Trophoblast cell (in vitro differentiated cells and primary cell): ENCODE measurements around the gene CENPM.

Source experiments
- DNase-seq, 2 donors: peaks; one replicate each; pipeline ENCODE4 v3.0.0-alpha.2; 2016
- H2AFZ ChIP-seq: 2 replicates; pipeline ENCODE4 v1.6.1; 2013; ENCODE audit warnings: low read length, moderate library complexity, mild to moderate bottlenecking; ENCODE audit not compliant: insufficient read depth, poor library complexity
- H2AK5ac ChIP-seq: 2 replicates; pipeline ENCODE4 v1.6.1; 2013; ENCODE audit warnings: mild to moderate bottlenecking, low read length
- H2BK120ac ChIP-seq: 2 replicates; pipeline ENCODE4 v1.6.1; 2013; ENCODE audit warnings: low read length, mild to moderate bottlenecking, moderate library complexity; ENCODE audit not compliant: insufficient read depth, poor library complexity
- H2BK12ac ChIP-seq: 2 replicates; pipeline ENCODE4 v1.6.1; 2013; ENCODE audit warnings: mild to moderate bottlenecking, low read length, moderate library complexity
- H2BK5ac ChIP-seq: 2 replicates; pipeline ENCODE4 v1.6.1; 2013; ENCODE audit warnings: low read length, low read depth, moderate library complexity, mild to moderate bottlenecking; ENCODE audit not compliant: poor library complexity
- H3K14ac ChIP-seq: 2 replicates; pipeline ENCODE4 v1.6.1; 2013; ENCODE audit warnings: mild to moderate bottlenecking, low read length
- H3K18ac ChIP-seq: 2 replicates; pipeline ENCODE4 v1.6.1; 2013; ENCODE audit warnings: mild to moderate bottlenecking, low read length
- H3K23ac ChIP-seq: 2 replicates; pipeline ENCODE4 v1.6.1; 2013; ENCODE audit warnings: low read length
- H3K27ac ChIP-seq: 2 replicates; pipeline ENCODE4 v1.5.1; 2013; ENCODE audit warnings: low read depth, mild to moderate bottlenecking, inconsistent platforms, low read length, moderate library complexity
- H3K27me3 ChIP-seq: 2 replicates; pipeline ENCODE4 v1.6.1; 2013; ENCODE audit warnings: inconsistent platforms, mild to moderate bottlenecking, low read length, moderate library complexity; ENCODE audit not compliant: insufficient read depth
- H3K36me3 ChIP-seq, 2 experiments: 1 replicate in 1 of 2; 2 replicates in 1 of 2; pipeline ENCODE4 v1.6.1; 2013; ENCODE audit warnings: low read length in 2 of 2, mild to moderate bottlenecking in 2 of 2, moderate library complexity in 1 of 2; ENCODE audit not compliant: insufficient read depth in 2 of 2, control insufficient read depth in 1 of 2
- H3K4ac ChIP-seq: 2 replicates; pipeline ENCODE4 v1.6.1; 2013; ENCODE audit warnings: low read depth, mild to moderate bottlenecking, low read length, moderate library complexity
- H3K4me1 ChIP-seq, 2 experiments: 1 replicate in 1 of 2; 2 replicates in 1 of 2; pipeline ENCODE4 v1.6.1; 2013; ENCODE audit warnings: low read length in 2 of 2, mild to moderate bottlenecking in 2 of 2, moderate library complexity in 1 of 2; ENCODE audit not compliant: insufficient read depth in 2 of 2, control insufficient read depth in 1 of 2
- H3K4me2 ChIP-seq: 2 replicates; pipeline ENCODE4 v1.6.1; 2013; ENCODE audit warnings: inconsistent platforms, mild to moderate bottlenecking, low read length, moderate library complexity
- H3K4me3 ChIP-seq: 2 replicates; pipeline ENCODE4 v1.5.1; 2013; ENCODE audit warnings: mild to moderate bottlenecking, low read depth, low read length, inconsistent platforms
- H3K79me1 ChIP-seq: one replicate; pipeline ENCODE4 v1.6.1; 2013; ENCODE audit warnings: low read length
- H3K79me2 ChIP-seq: 2 replicates; pipeline ENCODE4 v1.6.1; 2013; ENCODE audit warnings: low read length, mild to moderate bottlenecking; ENCODE audit not compliant: control insufficient read depth, insufficient read depth, poor library complexity
- H3K9ac ChIP-seq: 2 replicates; pipeline ENCODE4 v1.6.1; 2013; ENCODE audit warnings: mild to moderate bottlenecking, low read length
- H3K9me3 ChIP-seq: 2 replicates; pipeline ENCODE4 v1.6.1; 2013; ENCODE audit warnings: low read depth, mild to moderate bottlenecking, control low read depth, inconsistent platforms, low read length; ENCODE audit not compliant: insufficient read depth
- H4K12ac ChIP-seq: 2 replicates; pipeline ENCODE4 v1.6.1; 2013; ENCODE audit warnings: low read depth, mild to moderate bottlenecking, low read length, moderate library complexity
- H4K8ac ChIP-seq: 2 replicates; pipeline ENCODE4 v1.6.1; 2013; ENCODE audit warnings: low read depth, mild to moderate bottlenecking, low read length, moderate library complexity
- H4K91ac ChIP-seq: one replicate; pipeline ENCODE4 v1.6.1; 2013; ENCODE audit warnings: low read depth, mild to moderate bottlenecking, low read length, moderate library complexity
- WGBS: extraction: QIAGEN DNeasy Blood & Tissue Kit; methylation state at CpG from one replicate; pipeline ENCODE4 v1.1.7; 2013; ENCODE audit warnings: missing lambda C conversion rate; ENCODE audit not compliant: insufficient read length, insufficient coverage; ENCODE audit errors: extremely low coverage; 5-methylcytosine and 5-hydroxymethylcytosine counted together

Gene CENPM

GRCh38 chr22:41969110-41969646 is 22.2 kb upstream of the CENPM start, which contains the start of gene SEPTIN3:
SEPTIN3 (plus strand) TSS chr22:41969443; CDS start chr22:41971493, 2,050 bp downstream.
- no peaks in the 10 kb centered on the region for H3K4me1 ChIP-seq
- no peak within 1 kb of the TSS for H3K23ac ChIP-seq
- no peak within 1 kb of the TSS for H3K4me2 ChIP-seq
- no peak within 1 kb of the TSS for H2AK5ac ChIP-seq
- H3K4me3 ChIP-seq: no peak within 1 kb of the TSS
- no peak within 1 kb of the TSS for H4K91ac ChIP-seq
- WGBS: no CpG with 5 or more reads among the region's 8 CpGs
- no peaks in the 10 kb centered on the region for H3K36me3 ChIP-seq
- H3K9ac ChIP-seq: no peak within 1 kb of the TSS
- H3K79me2 ChIP-seq: no peaks in the 10 kb centered on the region
- H3K14ac ChIP-seq: no peak within 1 kb of the TSS
- DNase-seq: no peak
- H2BK12ac ChIP-seq: no peak within 1 kb of the TSS
- H4K12ac ChIP-seq: no peak within 1 kb of the TSS
- H3K4ac ChIP-seq: no peak within 1 kb of the TSS
- no peak within 1 kb of the TSS for H3K18ac ChIP-seq
- H3K79me1 ChIP-seq: no peaks in the 10 kb centered on the region
- H2BK5ac ChIP-seq: no peak within 1 kb of the TSS
- no peak within 1 kb of the TSS for H4K8ac ChIP-seq
- H2AFZ ChIP-seq: no peak within 1 kb of the TSS
- H3K27me3 ChIP-seq: no peaks in the 10 kb centered on the region
- no peak within 1 kb of the TSS for H3K27ac ChIP-seq
- no peak within 1 kb of the TSS for H2BK120ac ChIP-seq
- H3K9me3 ChIP-seq: no peaks in the 10 kb centered on the region

- Histone ChIP-seq H2BK12ac (no peak overlapping the region), H3K4me3 (no peak overlapping the region), H3K79me2 (no peaks in the 10 kb centered on the region), H3K79me1 (no peaks in the 10 kb centered on the region), H4K8ac (no peak overlapping the region), H2AFZ (no peak overlapping the region), H3K27me3 (peaks cover 3% of the 10 kb centered on the region), H3K14ac (no peak overlapping the region), H3K4me1 (peaks cover 0 to 3% of the 10 kb centered on the region in 2 experiments), H3K27ac (no peak overlapping the region), H3K18ac (no peak overlapping the region), H4K91ac (no peak overlapping the region), H3K4ac (no peak overlapping the region), H3K9me3 (no peaks in the 10 kb centered on the region), H3K9ac (no peak overlapping the region), H3K23ac (no peak overlapping the region), H4K12ac (no peak overlapping the region), H2BK5ac (no peak overlapping the region), H2BK120ac (no peak overlapping the region), H3K4me2 (no peak overlapping the region), H3K36me3 (no peaks in the 10 kb centered on the region), H2AK5ac (no peak overlapping the region)
- peak; percentile 42 to 55 for DNase-seq
- no CpG with 5 or more reads among the region's 9 CpGs for WGBS
These were observed 21.6 kb upstream of the CENPM start for GRCh38 chr22:41968601-41969000.

- Histone ChIP-seq H3K23ac (no peak overlapping the region), H3K18ac (no peak overlapping the region), H2BK12ac (no peak overlapping the region), H2AFZ (no peak overlapping the region), H3K9me3 (no peaks in the 10 kb centered on the region), H2BK120ac (no peak overlapping the region), H3K4me2 (no peak overlapping the region), H3K9ac (no peak overlapping the region), H3K4me1 (peaks cover 0 to 3% of the 10 kb centered on the region in 2 experiments), H3K36me3 (no peaks in the 10 kb centered on the region), H3K14ac (no peak overlapping the region), H3K4ac (no peak overlapping the region), H2BK5ac (no peak overlapping the region), H3K27ac (no peak overlapping the region), H4K8ac (no peak overlapping the region), H4K91ac (no peak overlapping the region), H3K27me3 (peaks cover 3% of the 10 kb centered on the region), H2AK5ac (no peak overlapping the region), H3K79me2 (no peaks in the 10 kb centered on the region), H3K4me3 (no peak overlapping the region), H3K79me1 (no peaks in the 10 kb centered on the region), H4K12ac (no peak overlapping the region)
- WGBS: no CpG with 5 or more reads among the region's 8 CpGs
- DNase-seq: peak; percentile 91 to 95
These were observed 19.8 kb upstream of the CENPM start for GRCh38 chr22:41966607-41967240.

GRCh38 chr22:41966225-41966606 is 19.3 kb upstream of the CENPM start:
- Histone ChIP-seq H4K12ac (no peak overlapping the region), H3K9ac (no peak overlapping the region), H2BK120ac (no peak overlapping the region), H4K91ac (no peak overlapping the region), H3K79me1 (no peaks in the 10 kb centered on the region), H4K8ac (no peak overlapping the region), H2BK12ac (no peak overlapping the region), H3K27ac (no peak overlapping the region), H2AFZ (no peak overlapping the region), H2AK5ac (no peak overlapping the region), H3K18ac (no peak overlapping the region), H3K27me3 (peaks cover 3% of the 10 kb centered on the region), H2BK5ac (no peak overlapping the region), H3K36me3 (no peaks in the 10 kb centered on the region), H3K14ac (no peak overlapping the region), H3K79me2 (no peaks in the 10 kb centered on the region), H3K4me3 (no peak overlapping the region), H3K4me2 (no peak overlapping the region), H3K4ac (no peak overlapping the region), H3K4me1 (peaks cover 0 to 3% of the 10 kb centered on the region in 2 experiments), H3K9me3 (no peaks in the 10 kb centered on the region), H3K23ac (no peak overlapping the region)
- no peak for DNase-seq
- no CpG with 5 or more reads among the region's 2 CpGs for WGBS
